Measurements from ENCODE around the gene APOBEC2. TPM values are rescaled to one million over a fixed set of nuclear protein-coding genes. Genes with fewer than 3 reads are reported as not detected.

APOBEC2 gene
- polyA plus RNA-seq, 1 donor (not counting 4 experiments of a cell fraction or from before 2014, with no cell fraction given): 0.05 TPM

DNA sequence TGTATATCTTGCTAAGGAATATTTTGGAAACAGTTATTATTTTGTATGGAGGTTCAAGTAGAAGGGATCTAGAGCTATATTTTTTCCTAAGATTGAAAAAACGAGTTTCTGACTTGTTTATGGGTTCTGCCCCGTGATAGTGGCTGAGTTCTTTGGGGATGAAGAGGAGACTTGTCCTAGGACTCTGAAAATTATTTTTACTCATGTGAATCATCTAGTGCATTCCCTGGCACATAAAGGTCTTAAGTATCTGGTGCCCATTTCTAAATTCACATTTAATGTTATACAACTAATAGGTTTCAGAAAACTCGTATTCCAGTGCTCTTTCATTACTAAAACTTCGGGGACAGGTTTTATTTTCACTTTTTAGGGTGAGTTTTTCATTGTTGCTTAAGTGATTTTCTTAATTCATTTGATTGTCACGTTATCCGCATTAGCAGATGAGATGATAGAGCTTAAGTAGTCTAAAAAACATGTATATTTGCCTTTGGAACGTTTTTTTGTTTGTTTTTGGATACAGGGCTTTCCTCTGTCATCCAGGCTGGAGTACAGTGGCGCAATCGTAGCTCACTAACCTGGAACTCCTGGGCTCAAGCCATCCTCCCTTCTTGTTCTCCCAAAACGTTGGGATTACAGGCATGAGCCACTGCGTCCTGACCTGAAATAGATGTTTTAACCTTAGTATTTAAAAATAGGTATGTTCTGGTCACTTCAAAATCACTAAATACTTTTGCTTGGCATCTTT lies 21.9 kb downstream of the APOBEC2 start:
- dilution Hi-C loops (cut with MboI; ENCODE audit: extremely low pct_ligation_motif_present, low sequenced_read_pairs): loop anchor here (25.0 kb wide), 1 partner anchor 112 kb away; no protein-coding TSS in a partner anchor
- FAIRE-seq: no peak
- H2AFZ ChIP-seq (ENCODE audit: control insufficient read depth, low read length): no peak overlapping the region

DNA sequence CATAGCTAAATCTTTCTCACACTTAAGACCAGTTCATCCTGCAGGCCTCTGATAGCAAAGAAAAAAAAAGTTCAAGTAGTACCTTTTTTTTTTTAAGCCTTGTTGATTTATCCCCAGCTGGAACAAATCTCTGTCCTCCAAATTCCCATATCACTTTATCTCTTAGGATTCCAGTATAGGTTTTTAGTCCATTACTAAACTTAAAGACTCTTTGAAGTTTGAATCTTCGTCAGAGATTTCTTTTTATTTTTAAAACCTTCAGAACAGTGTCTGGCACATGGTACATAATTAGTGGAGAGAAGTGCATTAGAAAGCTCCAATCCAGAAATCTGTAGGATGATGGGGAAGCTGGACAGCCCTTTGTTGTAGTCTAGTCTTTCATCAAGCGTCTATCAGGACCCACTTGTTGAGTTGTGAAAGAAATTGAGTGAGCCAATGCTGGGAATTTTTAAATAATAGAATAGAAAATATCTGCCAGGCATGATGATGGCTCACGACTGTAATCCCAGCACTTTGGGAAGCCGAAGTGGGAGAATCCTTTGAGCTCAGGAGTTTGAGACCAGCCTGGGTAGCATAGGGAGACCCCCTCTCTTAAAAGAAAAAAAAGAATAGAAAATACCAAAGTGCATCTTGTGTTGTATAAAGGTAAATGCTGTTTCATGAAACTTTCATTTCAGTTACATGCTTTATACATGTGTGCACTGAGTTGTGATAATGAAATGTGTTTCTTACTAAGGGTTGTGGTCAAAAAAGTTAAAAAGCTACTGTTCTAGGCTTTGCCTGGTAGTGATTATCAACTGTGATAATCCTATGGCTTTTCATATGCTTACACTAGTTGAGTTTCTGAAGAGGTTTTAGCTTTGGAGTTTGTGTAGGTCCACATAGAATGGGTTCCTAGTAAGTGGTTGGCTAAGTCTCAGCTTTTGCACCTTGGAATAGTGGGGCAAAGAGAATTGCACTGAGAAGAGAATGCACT lies 22.9 kb downstream of the APOBEC2 start:
- Histone ChIP-seq H3K4me3 (ENCODE audit: control insufficient read depth in 2 of 3, extremely low read depth in 1 of 3, insufficient read depth in 2 of 3, low read depth in 1 of 3, low read length in 3 of 3) (no peak overlapping the region), H3K4me1 (ENCODE audit: control insufficient read depth, extremely low read depth, insufficient read depth, low read length) (peaks cover 11% of the 10 kb centered on the region), H3K79me2 (ENCODE audit: control insufficient read depth, insufficient read depth, low read length) (peaks cover 65% of the 10 kb centered on the region), H3K36me3 (ENCODE audit: control insufficient read depth in 2 of 2, extremely low read depth in 1 of 2, insufficient read depth in 2 of 2, low read length in 2 of 2) (peaks cover 11 to 17% of the 10 kb centered on the region in 2 experiments), H2AFZ (ENCODE audit: control insufficient read depth, low read length) (no peak overlapping the region), H3K9ac (ENCODE audit: control insufficient read depth, extremely low read depth, insufficient read depth, low read length) (no peak overlapping the region), H4K20me1 (ENCODE audit: control insufficient read depth, extremely low read depth, insufficient read depth, low read length) (no peaks in the 10 kb centered on the region), H3K4me2 (ENCODE audit: control insufficient read depth, extremely low read depth, insufficient read depth, low read depth, low read length) (peak overlapping the region; percentile 88), H3K27ac (ENCODE audit: control insufficient read depth, insufficient read depth, low read length) (no peak overlapping the region), H3K9me3 (ENCODE audit: control insufficient read depth, low read depth, low read length) (no peaks in the 10 kb centered on the region), H3K27me3 (ENCODE audit: control insufficient read depth, extremely low read depth, insufficient read depth, low read length) (no peaks in the 10 kb centered on the region), H3K9me1 (ENCODE audit: control insufficient read depth, extremely low read depth, insufficient read depth, low read length) (no peaks in the 10 kb centered on the region)
- FAIRE-seq (no peak), DNase-seq (ENCODE audit: low read depth, low spot score) (no peak)
- dilution Hi-C loops (cut with MboI; ENCODE audit: extremely low pct_ligation_motif_present, low sequenced_read_pairs): loop anchor here (25.0 kb wide), 1 partner anchor 111 kb away; no protein-coding TSS in a partner anchor
- TF ChIP-seq, protein P1, sequence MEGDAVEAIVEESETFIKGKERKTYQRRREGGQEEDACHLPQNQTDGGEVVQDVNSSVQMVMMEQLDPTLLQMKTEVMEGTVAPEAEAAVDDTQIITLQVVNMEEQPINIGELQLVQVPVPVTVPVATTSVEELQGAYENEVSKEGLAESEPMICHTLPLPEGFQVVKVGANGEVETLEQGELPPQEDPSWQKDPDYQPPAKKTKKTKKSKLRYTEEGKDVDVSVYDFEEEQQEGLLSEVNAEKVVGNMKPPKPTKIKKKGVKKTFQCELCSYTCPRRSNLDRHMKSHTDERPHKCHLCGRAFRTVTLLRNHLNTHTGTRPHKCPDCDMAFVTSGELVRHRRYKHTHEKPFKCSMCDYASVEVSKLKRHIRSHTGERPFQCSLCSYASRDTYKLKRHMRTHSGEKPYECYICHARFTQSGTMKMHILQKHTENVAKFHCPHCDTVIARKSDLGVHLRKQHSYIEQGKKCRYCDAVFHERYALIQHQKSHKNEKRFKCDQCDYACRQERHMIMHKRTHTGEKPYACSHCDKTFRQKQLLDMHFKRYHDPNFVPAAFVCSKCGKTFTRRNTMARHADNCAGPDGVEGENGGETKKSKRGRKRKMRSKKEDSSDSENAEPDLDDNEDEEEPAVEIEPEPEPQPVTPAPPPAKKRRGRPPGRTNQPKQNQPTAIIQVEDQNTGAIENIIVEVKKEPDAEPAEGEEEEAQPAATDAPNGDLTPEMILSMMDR (optimal IDR thresholded peaks at IDR 0.05 in 1 of 3, IDR thresholded peaks at IDR 0.05 in 1 of 3, conservative IDR thresholded peaks at IDR 0.05 in 1 of 3; ENCODE audit: extremely low read depth in 1 of 3, insufficient read depth in 2 of 3, low read length in 3 of 3): no peak
- TF ChIP-seq EZH2 (IDR thresholded peaks at IDR 0.05; ENCODE audit: low read length): no peak

More for the DNA sequence above, 21.9 kb downstream of the APOBEC2 start:
- no peaks in the 10 kb centered on the region for H3K27me3 ChIP-seq (ENCODE audit: control insufficient read depth, extremely low read depth, insufficient read depth, low read length)
- no peak for DNase-seq (ENCODE audit: low read depth, low spot score)
- peak overlapping the region; percentile 93 for H3K9ac ChIP-seq (ENCODE audit: control insufficient read depth, extremely low read depth, insufficient read depth, low read length)
- H4K20me1 ChIP-seq (ENCODE audit: control insufficient read depth, extremely low read depth, insufficient read depth, low read length): no peaks in the 10 kb centered on the region
- H3K4me2 ChIP-seq (ENCODE audit: control insufficient read depth, extremely low read depth, insufficient read depth, low read depth, low read length): peak overlapping the region; percentile 88
- peaks cover 4 to 8% of the 10 kb centered on the region in 2 experiments for H3K36me3 ChIP-seq (ENCODE audit: control insufficient read depth in 2 of 2, extremely low read depth in 1 of 2, insufficient read depth in 2 of 2, low read length in 2 of 2)
- H3K27ac ChIP-seq (ENCODE audit: control insufficient read depth, insufficient read depth, low read length): peak overlapping the region; percentile 87
- H3K79me2 ChIP-seq (ENCODE audit: control insufficient read depth, insufficient read depth, low read length): peaks cover 60% of the 10 kb centered on the region
- no peaks in the 10 kb centered on the region for H3K9me3 ChIP-seq (ENCODE audit: control insufficient read depth, low read depth, low read length)
- no peak for TF ChIP-seq EZH2 (IDR thresholded peaks at IDR 0.05; ENCODE audit: low read length)
- TF ChIP-seq, protein P1 (optimal IDR thresholded peaks at IDR 0.05 in 1 of 3, IDR thresholded peaks at IDR 0.05 in 1 of 3, conservative IDR thresholded peaks at IDR 0.05 in 1 of 3; ENCODE audit: extremely low read depth in 1 of 3, insufficient read depth in 2 of 3, low read length in 3 of 3): no peak
- H3K9me1 ChIP-seq (ENCODE audit: control insufficient read depth, extremely low read depth, insufficient read depth, low read length): no peaks in the 10 kb centered on the region
- H3K4me3 ChIP-seq (ENCODE audit: control insufficient read depth in 2 of 3, extremely low read depth in 1 of 3, insufficient read depth in 2 of 3, low read depth in 1 of 3, low read length in 3 of 3): peak overlapping the region; percentile 61 to 88 (median 68)
- peaks cover 11% of the 10 kb centered on the region for H3K4me1 ChIP-seq (ENCODE audit: control insufficient read depth, extremely low read depth, insufficient read depth, low read length)
